GM10266 (cell line): ENCODE results near the gene CTF1.
A peak's percentile ranks its signal among the peaks of the same experiment; 100 is the strongest.
"Not testable (repeated sequence)": the region's sequence is repeated elsewhere in the genome, so short reads cannot be mapped to it uniquely, and the experiment has no call there.

Source experiments
- DNase-seq: peaks from one replicate; pipeline ENCODE4 v3.0.0; 2012; ENCODE audit errors: extremely low spot score
- TF ChIP-seq, protein P1 (sequence below): IDR thresholded peaks from 2 replicates; pipeline ENCODE4 v1.5.1; 2012; ENCODE audit warnings: mild to moderate bottlenecking, low read depth; ENCODE audit not compliant: control insufficient read depth, insufficient read depth; ENCODE audit errors: missing control alignments

Gene CTF1

DNA sequence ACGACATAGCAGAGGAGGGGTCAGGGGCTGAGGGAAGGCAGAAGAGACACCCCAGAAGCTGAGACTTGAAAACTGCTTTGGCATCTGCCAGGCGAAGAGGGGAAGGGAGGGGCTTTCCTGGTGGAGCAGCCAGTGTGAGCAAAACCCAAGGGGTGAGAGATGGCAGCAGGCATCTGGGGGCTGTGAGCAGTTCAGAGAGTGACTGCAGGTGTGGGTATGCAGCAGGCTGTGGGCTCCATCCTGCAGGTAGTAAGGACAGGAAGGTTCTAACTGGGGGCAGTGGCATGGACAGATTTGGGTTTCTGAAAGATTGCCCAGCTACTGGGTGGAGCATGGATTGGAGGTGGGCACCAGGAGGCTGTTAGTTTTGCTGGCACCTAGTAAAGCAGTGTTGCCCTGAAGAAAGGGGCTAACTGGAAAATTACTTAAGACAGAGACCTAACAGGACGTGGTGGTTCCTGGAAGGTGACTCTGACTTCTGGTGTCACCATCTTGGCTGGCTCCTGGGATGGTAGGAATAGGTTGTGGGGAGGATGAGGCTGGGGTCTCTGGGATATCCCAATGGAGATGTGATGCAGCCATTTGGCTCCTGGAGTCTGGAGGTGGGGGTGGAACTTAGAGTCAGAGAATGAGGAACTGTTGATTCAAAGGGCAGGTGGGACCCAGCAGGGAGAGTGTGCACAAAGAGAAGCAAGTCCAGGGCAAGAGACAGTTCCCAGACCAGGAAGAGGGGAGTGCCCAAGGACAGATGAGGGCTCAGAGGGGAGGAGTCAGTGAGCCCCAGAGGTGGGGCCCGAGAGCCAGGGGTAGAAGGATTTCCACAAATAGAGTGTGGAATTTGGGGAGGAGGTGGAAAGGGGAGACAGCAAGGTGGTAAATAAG is 13.7 kb upstream of the CTF1 start:
- TF ChIP-seq, protein P1, sequence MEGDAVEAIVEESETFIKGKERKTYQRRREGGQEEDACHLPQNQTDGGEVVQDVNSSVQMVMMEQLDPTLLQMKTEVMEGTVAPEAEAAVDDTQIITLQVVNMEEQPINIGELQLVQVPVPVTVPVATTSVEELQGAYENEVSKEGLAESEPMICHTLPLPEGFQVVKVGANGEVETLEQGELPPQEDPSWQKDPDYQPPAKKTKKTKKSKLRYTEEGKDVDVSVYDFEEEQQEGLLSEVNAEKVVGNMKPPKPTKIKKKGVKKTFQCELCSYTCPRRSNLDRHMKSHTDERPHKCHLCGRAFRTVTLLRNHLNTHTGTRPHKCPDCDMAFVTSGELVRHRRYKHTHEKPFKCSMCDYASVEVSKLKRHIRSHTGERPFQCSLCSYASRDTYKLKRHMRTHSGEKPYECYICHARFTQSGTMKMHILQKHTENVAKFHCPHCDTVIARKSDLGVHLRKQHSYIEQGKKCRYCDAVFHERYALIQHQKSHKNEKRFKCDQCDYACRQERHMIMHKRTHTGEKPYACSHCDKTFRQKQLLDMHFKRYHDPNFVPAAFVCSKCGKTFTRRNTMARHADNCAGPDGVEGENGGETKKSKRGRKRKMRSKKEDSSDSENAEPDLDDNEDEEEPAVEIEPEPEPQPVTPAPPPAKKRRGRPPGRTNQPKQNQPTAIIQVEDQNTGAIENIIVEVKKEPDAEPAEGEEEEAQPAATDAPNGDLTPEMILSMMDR = no peak
- no peak for DNase-seq

DNA sequence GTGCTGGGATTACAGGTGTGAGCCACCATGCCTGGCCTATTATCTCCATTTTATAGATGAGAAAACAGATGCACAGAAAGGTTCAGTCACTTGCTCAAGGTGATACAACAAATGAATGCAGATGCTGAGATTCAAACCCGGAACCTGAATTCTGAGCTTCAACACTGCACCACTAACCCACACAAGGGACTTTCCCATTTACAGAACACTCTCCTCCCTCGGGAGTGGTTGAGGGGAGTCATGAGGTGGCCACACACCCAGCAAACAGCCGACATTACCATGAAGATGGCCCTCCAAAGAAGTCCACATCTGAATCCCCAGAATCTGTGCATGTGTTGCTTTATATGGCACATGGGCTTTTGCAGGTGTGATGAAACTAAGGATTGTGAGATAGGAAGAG is 11.7 kb upstream of the CTF1 start:
- peak; percentile 67 for DNase-seq
- TF ChIP-seq, protein P1 = no peak

DNA sequence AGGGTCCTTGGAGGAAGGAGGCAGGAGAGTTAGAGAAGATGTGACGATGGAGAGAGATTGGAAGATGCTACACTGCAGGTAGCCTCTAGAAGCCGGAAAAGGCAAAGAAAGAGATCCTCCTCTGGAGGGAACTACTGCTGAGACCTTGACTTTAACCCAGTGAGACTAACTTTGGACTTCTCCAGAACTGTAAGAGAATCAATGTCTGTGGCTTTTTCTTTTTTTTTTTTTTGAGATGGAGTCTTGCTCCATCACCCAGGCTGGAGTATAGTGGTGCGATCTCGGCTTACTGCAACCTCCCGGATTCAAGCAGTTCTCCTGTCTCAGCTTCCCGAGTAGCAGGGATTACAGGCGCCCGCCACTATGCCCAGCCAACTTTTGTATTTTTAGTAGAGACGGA is 11.2 kb upstream of the CTF1 start:
- DNase-seq = no peak
- TF ChIP-seq, protein P1 = no peak

DNA sequence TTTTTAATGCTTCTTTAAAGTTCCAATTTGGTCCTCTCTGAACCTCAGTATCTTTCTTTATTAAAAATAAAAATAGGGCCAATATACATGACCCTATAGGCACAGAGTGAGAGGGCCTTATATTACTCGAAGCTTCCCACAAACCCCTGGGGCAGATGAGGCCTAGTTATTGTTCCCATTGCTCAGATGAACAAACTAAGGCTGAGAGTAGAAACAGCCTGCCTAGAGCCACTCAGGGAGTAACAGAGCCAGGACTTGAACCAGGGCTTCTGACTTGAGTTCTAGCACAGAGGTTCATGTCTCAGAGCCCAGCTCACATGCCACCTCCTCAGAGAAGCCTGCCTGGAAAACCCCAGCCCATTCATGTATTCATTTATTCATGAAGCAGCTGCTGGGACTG is 10.3 kb upstream of the CTF1 start:
- TF ChIP-seq, protein P1 = no peak
- no peak for DNase-seq

DNA sequence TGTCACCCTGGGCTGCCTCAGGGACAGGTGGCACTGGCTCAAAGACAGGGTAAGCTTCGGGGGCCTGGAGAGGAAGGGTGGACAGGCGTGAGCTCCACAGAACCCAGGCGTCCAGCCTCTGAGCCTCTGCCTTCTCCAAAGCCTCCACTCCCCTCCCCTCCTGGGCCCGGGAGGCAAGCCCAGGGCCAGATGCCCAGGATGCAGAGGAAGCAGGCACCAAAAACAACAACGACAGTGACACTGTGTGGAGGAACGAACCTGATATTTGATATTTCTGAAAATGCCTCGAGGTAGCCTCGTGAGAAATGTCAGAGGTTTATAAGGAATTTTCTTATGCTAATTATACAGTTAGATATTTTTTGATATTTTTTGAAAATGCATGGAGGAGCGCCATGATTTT is 8.5 kb upstream of the CTF1 start:
- no peak for DNase-seq
- TF ChIP-seq, protein P1 = no peak

DNA sequence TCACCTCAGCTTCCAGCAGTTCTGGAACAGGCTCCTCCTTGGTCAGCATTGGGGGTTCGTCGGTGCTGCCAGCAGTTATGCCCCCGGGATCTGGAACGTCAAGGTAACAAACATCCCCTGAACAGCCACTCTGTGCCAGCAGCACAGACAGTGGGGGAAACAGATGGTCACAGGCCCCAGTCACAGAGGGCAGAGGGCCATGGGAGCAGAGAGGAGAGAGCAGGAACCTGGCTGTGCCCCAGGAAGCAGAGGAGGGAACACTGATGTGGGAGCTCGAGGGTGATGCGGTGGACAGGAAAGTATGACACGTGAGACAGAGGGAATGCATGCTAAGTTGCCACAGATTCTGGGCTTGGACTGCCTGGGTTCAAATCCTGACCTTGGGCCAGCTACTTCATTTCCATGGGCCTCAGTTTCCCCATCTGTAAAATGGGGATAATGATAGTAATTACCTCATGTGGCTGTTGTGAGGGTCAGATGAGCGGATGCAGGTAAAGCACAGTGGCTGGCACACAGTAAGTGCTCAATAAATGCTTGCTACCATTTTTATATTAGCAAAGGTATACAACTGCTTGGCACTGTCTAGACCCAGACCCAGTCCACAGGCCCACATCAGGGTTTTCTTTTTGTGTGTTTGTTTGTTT is 7.4 kb upstream of the CTF1 start:
- TF ChIP-seq, protein P1 = no peak

DNA sequence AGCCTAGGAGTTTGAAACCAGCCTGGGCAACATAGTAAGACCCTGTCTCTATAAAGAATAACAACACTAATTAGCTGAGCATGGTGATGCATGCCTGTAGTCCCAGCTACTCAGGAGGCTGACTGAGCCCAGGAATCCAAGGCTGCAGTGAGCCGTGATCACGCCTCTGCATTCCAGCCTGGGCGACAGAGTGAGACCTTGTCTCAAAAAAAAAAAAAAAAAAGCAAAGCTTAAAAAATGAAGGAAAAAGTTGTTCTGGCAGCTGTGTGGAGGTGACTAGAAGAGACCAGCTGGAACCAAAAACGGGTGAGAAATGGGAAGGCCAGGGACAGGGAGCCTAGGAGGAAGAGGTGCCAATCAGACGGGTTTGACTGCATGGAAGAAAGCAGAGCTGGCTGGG is 6.7 kb upstream of the CTF1 start:
- no peak for DNase-seq
- TF ChIP-seq, protein P1 = no peak

More for the DNA sequence above, 7.4 kb upstream of the CTF1 start:
- DNase-seq = no peak

DNA sequence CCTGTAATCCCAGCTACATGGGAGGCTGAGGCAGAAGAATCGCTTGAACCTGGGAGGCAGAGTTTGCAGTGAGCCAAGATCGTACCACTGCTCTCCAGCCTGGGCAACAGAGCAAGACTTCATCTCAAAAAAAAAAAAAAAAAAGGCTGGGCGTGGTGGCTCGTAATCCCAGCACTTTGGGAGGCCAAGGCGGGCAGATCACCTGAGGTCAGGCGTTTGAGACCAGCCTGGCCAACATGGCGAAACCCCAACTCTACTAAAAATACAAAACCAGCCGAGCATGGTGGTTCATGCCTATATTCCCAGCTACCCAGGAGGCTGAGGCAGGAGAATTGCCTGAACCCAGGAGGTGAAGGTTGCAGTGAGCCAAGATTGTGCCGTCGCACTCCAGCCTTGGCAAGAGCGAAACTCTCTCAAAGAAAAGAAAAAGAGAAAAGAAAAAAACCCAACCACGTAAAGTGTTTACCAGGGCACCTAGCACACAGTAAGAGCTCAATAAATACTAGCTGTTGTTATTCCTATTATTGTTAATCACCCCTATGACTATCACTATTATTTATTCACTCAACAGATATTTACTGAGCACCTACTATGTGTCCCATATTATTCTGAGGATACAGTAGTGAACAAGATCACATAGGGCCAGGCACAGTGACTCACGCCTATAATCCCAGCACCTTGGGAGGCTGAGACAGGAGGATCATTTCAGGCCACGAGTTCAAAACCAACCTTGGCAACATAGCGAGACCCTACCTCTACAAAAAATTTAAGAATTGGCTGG is 5.2 kb upstream of the CTF1 start:
- not testable (repeated sequence) for DNase-seq
